ENCODE data around the gene SLC8A2.
"Not testable (repeated sequence)": the region's sequence is repeated elsewhere in the genome, so short reads cannot be mapped to it uniquely, and the experiment has no call there.

SLC8A2 gene

DNA sequence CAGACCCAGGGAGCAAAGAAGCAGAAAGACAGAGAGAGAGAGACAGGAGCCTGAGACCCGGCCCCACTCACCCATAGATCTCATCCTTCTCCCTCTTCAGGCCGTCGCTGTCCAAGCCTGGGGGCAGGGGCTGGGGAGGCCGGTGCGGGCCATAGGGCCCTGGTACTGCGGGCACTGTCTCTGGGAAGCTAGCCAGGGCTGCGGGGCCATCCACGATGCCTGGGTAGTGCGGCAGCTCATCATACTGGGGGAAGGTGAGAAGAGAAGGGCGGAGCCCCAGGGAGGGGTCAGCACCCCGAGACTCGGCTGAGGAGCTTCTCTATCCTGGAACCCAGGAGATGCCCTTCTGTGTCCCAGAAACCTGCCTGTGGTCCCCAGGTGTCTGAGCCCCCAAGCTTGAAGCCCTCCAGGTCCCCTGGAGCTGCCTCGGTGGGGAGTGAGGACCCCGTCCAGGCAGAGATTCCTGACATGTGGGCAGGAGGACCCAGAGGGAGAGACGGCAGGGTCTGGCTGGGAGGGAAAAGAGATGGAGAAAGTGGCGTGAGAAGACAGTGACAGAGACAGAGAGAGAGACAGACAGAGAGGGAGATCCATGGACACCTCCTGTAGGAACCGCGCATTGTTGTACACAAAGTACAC lies 54.5 kb downstream of the SLC8A2 start:
- DNase-seq (ENCODE audit: low read depth) = no peak
- no peak overlapping the region for H3K4me3 ChIP-seq (replicated peaks; ENCODE audit: low read depth, low read length)
- TF ChIP-seq, protein P1, sequence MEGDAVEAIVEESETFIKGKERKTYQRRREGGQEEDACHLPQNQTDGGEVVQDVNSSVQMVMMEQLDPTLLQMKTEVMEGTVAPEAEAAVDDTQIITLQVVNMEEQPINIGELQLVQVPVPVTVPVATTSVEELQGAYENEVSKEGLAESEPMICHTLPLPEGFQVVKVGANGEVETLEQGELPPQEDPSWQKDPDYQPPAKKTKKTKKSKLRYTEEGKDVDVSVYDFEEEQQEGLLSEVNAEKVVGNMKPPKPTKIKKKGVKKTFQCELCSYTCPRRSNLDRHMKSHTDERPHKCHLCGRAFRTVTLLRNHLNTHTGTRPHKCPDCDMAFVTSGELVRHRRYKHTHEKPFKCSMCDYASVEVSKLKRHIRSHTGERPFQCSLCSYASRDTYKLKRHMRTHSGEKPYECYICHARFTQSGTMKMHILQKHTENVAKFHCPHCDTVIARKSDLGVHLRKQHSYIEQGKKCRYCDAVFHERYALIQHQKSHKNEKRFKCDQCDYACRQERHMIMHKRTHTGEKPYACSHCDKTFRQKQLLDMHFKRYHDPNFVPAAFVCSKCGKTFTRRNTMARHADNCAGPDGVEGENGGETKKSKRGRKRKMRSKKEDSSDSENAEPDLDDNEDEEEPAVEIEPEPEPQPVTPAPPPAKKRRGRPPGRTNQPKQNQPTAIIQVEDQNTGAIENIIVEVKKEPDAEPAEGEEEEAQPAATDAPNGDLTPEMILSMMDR (IDR thresholded peaks at IDR 0.05; ENCODE audit: low read length, missing control alignments) = no peak

DNA sequence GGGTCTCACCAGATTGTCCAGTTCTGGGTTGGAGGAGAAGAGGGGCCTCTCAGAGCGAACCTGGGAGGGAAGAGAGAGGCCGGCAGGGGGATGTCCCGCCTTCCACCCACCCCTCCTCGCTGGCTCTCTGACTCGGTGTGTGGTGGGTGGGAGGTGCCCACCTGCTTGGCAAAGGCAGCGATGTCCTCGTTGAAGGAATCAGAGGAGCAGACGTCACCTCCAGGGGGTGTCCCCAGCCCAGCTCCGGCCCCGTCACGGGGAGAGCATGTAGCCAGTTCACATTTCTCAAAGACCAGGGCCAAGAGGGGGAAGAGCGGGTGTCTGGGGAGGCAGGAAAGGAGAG lies 55.1 kb downstream of the SLC8A2 start:
- TF ChIP-seq, protein P1 (IDR thresholded peaks at IDR 0.05; ENCODE audit: low read length, missing control alignments) = no peak
- DNase-seq (ENCODE audit: low read depth) = no peak
- H3K4me3 ChIP-seq (replicated peaks; ENCODE audit: low read depth, low read length) = no peak overlapping the region

DNA sequence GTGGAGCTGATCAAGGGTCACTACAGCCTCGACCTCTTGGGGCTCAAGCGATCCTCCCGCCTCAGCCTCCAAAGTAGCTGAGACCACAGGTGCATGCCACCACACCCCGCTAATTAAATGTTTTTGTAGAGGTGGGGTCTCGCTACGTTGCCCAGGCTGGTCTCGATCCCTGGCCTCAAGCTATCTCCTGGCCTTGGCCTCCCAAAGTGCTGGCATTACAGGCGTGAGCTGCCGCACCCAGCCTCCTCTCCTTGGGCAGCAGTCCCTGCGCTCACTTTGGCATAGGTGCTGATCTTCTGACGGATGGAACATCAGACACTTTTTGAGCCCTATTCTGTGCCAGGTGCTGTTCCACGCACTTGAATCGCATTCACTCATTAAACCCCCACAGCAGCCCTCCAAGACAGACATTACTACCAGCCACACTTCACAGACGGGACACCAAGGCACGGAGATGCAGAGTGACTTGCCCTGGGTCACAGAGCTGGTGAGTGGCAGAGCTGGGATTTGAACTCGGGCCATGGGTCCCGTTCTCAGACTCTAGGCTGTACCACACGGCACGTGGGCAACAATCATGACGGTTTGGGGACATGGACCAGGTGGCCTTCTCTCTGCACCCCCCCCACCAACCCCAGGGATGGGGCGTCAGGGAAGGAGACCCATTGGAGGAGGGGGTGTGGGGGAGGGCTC lies 55.6 kb downstream of the SLC8A2 start:
- TF ChIP-seq, protein P1 (IDR thresholded peaks at IDR 0.05; ENCODE audit: low read length, missing control alignments) = no peak
- DNase-seq (ENCODE audit: low read depth) = no peak
- no peak overlapping the region for H3K4me3 ChIP-seq (replicated peaks; ENCODE audit: low read depth, low read length)

DNA sequence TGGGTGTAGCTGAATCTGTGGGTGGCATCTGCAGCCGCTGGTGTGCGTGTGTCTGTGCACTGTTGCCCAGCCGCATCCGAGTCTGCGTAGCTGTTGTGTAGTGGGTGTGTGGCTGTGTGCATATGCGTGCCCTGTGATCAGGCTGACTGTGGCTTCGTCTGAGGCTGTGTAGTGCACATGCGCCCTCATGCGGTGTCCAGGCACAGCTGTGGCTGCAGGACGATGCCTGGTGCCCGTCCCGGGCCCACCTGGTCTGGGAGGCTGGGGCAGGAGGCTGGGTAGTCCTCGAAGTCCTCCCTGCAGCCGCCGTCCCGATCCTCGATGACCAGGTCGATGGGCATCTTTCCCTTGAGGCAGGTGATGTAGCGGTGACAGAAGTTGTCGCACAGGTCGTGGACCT lies 57.2 kb downstream of the SLC8A2 start:
- DNase-seq (ENCODE audit: low read depth) = no peak
- TF ChIP-seq, protein P1 (IDR thresholded peaks at IDR 0.05; ENCODE audit: low read length, missing control alignments) = no peak
- H3K4me3 ChIP-seq (replicated peaks; ENCODE audit: low read depth, low read length) = no peak overlapping the region

DNA sequence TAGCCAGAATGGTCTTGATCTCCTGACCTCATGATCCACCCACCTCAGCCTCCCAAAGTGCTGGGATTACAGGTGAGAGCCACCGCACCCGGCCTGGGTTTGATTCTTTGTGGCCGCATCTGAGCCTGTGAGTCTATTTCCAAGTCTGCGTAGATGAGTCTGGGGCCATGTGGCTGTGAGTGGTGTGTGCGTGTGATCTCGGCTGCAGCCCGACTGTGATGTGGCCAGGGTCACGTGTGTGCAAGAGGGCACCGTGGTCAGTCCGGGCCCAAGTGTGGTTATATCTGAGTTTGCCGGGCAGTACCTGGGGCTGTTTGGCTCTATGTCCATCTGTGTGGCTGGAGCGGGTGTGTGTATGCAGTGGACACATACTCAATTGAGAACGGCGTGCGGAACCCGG lies 57.8 kb downstream of the SLC8A2 start:
- H3K4me3 ChIP-seq (replicated peaks; ENCODE audit: low read depth, low read length) = no peak overlapping the region
- no peak for DNase-seq (ENCODE audit: low read depth)
- TF ChIP-seq, protein P1 (IDR thresholded peaks at IDR 0.05; ENCODE audit: low read length, missing control alignments) = no peak

DNA sequence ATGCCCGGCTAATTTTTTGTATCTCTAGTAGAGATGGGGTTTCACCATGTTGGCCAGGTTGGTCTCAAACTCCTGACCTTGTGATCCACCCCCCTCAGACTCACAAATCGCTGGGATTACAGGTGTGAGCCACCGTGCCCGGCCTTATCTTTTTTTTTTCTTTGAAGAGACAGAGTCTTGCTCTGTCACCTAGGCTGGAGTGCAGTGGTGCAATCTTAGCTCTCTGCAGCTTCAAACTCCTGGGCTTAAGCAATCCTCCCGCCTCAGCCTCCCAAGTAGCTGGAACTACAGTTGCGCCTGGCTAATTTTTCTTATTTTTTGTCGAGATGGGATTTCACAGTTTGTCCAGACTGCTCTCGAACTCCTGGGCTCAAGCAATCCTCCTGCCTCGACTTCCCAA lies 60.0 kb downstream of the SLC8A2 start:
- DNase-seq (ENCODE audit: low read depth); H3K4me3 ChIP-seq (replicated peaks; ENCODE audit: low read depth, low read length): not testable (repeated sequence)

DNA sequence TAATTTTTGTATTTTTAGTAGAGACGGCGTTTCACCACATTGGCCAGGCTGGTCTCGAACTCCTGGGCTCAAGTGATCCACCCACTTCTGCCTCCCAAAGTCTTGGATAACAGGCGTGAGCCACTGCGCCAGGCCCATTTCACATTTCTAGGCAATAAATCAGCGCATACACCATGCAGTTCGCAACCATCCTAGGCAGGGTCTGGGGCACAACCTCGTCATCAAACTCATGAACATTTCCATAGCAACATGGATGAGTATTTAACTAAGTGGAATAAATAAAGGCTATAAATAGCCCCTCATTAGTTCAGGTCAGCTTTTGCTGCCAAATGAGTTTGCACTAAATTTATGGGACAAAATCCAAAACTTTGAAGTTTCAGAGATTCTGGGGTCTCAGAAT lies 60.6 kb downstream of the SLC8A2 start:
- TF ChIP-seq, protein P1 (IDR thresholded peaks at IDR 0.05; ENCODE audit: low read length, missing control alignments) = no peak
- H3K4me3 ChIP-seq (replicated peaks; ENCODE audit: low read depth, low read length) = no peak overlapping the region
- DNase-seq (ENCODE audit: low read depth) = no peak
